ENCODE measurements around the gene SLC66A3.

DNA sequence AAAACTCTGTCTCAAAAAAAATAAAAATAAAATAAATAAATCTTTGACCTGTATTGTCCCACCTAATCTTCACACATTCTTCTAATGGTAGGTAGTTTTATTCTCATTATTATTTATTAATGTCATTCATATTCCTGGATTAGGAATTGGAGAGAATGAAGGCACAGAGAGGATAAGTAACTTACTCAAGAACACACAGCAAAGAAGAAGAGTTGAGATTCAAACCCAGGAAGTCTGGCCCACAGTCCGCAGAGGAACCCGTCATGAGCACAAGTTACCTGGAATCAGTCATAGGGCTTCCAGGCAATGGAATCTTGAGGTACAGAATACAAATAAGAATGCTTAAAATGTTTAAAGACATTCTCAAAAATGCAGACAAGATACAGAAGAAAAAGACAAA lies 46.3 kb upstream of the SLC66A3 start:
- TF ChIP-seq, protein P1, sequence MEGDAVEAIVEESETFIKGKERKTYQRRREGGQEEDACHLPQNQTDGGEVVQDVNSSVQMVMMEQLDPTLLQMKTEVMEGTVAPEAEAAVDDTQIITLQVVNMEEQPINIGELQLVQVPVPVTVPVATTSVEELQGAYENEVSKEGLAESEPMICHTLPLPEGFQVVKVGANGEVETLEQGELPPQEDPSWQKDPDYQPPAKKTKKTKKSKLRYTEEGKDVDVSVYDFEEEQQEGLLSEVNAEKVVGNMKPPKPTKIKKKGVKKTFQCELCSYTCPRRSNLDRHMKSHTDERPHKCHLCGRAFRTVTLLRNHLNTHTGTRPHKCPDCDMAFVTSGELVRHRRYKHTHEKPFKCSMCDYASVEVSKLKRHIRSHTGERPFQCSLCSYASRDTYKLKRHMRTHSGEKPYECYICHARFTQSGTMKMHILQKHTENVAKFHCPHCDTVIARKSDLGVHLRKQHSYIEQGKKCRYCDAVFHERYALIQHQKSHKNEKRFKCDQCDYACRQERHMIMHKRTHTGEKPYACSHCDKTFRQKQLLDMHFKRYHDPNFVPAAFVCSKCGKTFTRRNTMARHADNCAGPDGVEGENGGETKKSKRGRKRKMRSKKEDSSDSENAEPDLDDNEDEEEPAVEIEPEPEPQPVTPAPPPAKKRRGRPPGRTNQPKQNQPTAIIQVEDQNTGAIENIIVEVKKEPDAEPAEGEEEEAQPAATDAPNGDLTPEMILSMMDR (IDR thresholded peaks at IDR 0.05), result no peak
- no peak for TF ChIP-seq ZFX (IDR thresholded peaks at IDR 0.05; ENCODE audit: borderline replicate concordance)
